ENCODE results near the gene MTAP.
A peak's percentile ranks its signal among the peaks of the same experiment; 100 is the strongest.

MTAP gene

DNA sequence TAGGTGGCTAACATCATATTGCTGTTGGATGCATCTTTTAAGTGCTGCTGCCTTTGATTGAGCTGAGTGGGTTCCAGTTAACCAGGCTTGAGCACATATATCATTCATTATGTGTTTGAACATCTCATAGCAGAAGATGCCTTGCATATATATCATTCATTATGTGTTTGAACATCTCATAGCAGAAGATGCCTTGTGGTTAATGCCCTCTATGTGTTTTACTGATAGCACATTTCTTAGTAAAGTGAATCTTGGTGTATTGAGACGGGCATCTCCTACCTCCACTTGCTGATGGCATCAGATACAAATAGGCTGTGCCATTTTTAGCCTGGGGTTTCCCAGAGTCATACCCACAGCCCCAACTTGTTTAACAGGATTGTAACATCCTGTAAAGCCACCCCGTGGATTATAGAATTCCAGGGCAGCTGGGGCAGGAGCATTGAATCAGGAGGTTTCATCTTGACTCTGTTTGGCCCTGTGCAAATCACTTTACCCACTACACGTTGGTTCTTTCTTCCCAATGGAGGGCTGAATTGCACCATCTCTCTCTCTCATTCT is 26.5 kb downstream of the MTAP start:
- H3K4me3 ChIP-seq (replicated peaks; ENCODE audit: low read depth, low read length): no peak overlapping the region
- H3K36me3 ChIP-seq (ENCODE audit: control insufficient read depth, insufficient read depth, low read length): peaks cover 3% of the 10 kb centered on the region
- no peak for DNase-seq (ENCODE audit: extremely low read depth, insufficient read length)
- TF ChIP-seq, protein P1, sequence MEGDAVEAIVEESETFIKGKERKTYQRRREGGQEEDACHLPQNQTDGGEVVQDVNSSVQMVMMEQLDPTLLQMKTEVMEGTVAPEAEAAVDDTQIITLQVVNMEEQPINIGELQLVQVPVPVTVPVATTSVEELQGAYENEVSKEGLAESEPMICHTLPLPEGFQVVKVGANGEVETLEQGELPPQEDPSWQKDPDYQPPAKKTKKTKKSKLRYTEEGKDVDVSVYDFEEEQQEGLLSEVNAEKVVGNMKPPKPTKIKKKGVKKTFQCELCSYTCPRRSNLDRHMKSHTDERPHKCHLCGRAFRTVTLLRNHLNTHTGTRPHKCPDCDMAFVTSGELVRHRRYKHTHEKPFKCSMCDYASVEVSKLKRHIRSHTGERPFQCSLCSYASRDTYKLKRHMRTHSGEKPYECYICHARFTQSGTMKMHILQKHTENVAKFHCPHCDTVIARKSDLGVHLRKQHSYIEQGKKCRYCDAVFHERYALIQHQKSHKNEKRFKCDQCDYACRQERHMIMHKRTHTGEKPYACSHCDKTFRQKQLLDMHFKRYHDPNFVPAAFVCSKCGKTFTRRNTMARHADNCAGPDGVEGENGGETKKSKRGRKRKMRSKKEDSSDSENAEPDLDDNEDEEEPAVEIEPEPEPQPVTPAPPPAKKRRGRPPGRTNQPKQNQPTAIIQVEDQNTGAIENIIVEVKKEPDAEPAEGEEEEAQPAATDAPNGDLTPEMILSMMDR (IDR thresholded peaks at IDR 0.05; ENCODE audit: insufficient read depth, low read length, poor library complexity, severe bottlenecking): no peak
- H3K27me3 ChIP-seq (replicated peaks; ENCODE audit: control insufficient read depth, insufficient read depth, low read length): no peaks in the 10 kb centered on the region

DNA sequence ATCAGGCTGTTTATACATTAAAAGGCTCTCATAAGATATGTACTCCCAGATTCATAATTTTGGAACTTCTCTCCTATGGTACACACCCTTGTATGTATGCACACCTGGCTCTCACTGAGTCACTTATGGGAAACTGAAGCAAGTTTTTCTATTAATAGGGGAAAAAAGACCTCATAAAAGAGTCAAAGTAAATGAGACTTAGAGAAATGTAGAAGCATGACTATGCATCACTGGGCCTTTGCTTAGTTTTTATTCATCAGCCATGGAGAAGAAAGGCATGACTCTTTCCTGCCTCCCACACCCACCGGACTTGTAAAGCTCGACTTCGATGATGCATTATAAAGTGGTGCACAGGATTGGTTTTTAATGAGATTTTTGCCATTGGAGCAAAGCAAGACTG is 28.2 kb downstream of the MTAP start:
- TF ChIP-seq, protein P1 (IDR thresholded peaks at IDR 0.05; ENCODE audit: insufficient read depth, low read length, poor library complexity, severe bottlenecking): no peak
- no peaks in the 10 kb centered on the region for H3K27me3 ChIP-seq (replicated peaks; ENCODE audit: control insufficient read depth, insufficient read depth, low read length)

DNA sequence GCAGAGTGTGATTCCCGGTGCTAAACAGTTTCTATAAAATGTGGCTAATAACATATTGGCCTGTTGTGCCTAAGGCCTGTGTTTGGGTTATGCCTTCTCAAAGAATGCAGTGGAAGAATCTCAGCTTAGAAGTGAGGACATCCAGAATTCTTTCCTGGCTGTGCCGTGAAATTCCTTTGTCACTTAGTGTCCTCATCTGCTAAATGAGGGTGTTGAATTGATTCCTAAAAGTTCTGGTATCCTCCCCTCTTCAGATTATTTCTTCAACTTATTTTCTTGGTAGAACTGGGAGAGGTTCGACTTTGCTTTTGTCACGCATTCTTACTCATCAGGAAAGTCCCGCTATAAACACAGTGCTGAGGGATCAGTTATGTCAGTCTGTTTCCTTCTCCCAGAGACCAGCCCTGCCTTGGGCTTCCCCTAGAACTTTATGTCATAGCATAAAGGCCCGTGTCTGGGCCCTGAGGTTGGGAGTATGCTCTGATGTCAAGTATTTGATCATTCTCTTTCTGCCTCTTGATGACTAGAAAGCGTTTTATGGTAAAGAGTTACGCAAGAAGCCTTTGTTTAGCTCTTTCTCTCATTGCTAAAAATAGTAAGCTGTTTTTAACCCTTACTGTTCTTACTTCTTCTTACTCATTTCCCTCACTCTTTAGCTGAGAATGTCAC is 29.5 kb downstream of the MTAP start:
- Histone ChIP-seq H3K36me3 (ENCODE audit: control insufficient read depth, insufficient read depth, low read length) (no peaks in the 10 kb centered on the region), H3K27me3 (replicated peaks; ENCODE audit: control insufficient read depth, insufficient read depth, low read length) (no peaks in the 10 kb centered on the region), H3K4me3 (replicated peaks; ENCODE audit: low read depth, low read length) (no peak overlapping the region)
- TF ChIP-seq, protein P1 (IDR thresholded peaks at IDR 0.05; ENCODE audit: insufficient read depth, low read length, poor library complexity, severe bottlenecking): no peak
- peak; percentile 68 for DNase-seq (ENCODE audit: extremely low read depth, insufficient read length)

More for the DNA sequence above, 28.2 kb downstream of the MTAP start:
- Histone ChIP-seq H3K4me3 (replicated peaks; ENCODE audit: low read depth, low read length) (no peak overlapping the region), H3K36me3 (ENCODE audit: control insufficient read depth, insufficient read depth, low read length) (no peaks in the 10 kb centered on the region)
- DNase-seq (ENCODE audit: extremely low read depth, insufficient read length): no peak

DNA sequence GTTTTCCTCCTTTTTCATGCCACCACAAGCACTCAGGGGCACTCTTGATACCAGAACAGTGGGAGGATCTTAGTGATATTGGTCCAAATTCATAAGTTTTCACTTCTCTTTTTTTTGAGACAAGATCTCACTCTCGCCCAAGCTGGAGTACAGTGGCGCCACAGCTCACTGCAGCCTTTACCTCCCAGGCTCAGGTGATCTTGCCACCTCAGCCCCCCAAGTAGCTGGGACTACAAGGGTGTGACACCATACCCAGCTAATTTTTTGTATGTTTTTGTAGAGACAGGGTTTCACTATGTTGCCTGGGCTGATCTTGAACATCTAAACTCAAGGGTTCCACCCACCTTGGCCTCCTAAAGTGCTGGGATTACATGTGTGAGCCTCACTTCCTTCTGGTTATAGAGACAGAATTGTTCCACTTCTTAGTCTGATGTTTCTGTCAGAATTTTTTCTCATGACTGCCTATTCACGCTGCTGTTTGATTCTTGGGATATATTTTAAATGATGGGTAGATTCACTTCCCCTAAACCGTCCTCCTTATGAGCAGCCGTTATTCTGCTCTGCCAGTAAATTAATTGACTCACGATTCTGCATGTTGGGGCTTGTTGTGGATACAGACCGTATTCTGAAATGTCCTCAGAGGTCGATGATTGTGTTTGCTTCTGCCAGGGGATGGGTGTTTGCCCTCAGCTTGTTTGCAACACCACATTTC is 30.8 kb downstream of the MTAP start:
- Histone ChIP-seq H3K27me3 (replicated peaks; ENCODE audit: control insufficient read depth, insufficient read depth, low read length) (no peaks in the 10 kb centered on the region), H3K36me3 (ENCODE audit: control insufficient read depth, insufficient read depth, low read length) (no peaks in the 10 kb centered on the region), H3K4me3 (replicated peaks; ENCODE audit: low read depth, low read length) (no peak overlapping the region)
- TF ChIP-seq, protein P1 (IDR thresholded peaks at IDR 0.05; ENCODE audit: insufficient read depth, low read length, poor library complexity, severe bottlenecking): no peak
- DNase-seq (ENCODE audit: extremely low read depth, insufficient read length): peak; percentile 69

DNA sequence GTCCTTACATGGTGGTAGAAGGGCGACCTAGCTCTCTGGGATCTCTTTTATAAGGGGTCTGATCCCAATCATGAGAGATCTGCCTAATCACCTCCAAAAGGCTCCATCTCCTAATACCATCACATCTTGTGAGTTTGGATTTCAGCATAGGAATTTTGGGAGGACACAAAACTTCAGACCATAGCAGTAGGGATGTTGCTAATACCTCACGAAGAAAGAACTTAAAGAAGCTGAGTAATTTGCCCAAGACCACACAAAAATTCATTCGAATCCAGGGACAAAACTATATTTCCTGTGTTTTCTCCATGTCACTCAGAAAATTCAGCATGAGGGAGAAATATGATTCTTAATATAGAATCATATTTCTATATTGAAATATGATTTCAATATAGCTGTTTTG is 32.7 kb downstream of the MTAP start:
- no peak overlapping the region for H3K4me3 ChIP-seq (replicated peaks; ENCODE audit: low read depth, low read length)
- no peaks in the 10 kb centered on the region for H3K36me3 ChIP-seq (ENCODE audit: control insufficient read depth, insufficient read depth, low read length)
- no peak for DNase-seq (ENCODE audit: extremely low read depth, insufficient read length)
- H3K27me3 ChIP-seq (replicated peaks; ENCODE audit: control insufficient read depth, insufficient read depth, low read length): no peaks in the 10 kb centered on the region
- TF ChIP-seq, protein P1 (IDR thresholded peaks at IDR 0.05; ENCODE audit: insufficient read depth, low read length, poor library complexity, severe bottlenecking): no peak

All from GM06990 (cell line).